HFF-Myc (cell line): ENCODE results near the gene CALHM5.

Source experiments
- DNase-seq: peaks from one replicate; pipeline ENCODE4 v3.0.0-alpha.2; 2011; ENCODE audit warnings: low read depth; ENCODE audit errors: extremely low read depth
- H3K4me3 ChIP-seq: replicated peaks from 2 replicates; pipeline ENCODE4 v1.5.1; 2011; ENCODE audit warnings: low read depth, mild to moderate bottlenecking, control low read depth, low read length
- CTCF ChIP-seq: IDR thresholded peaks from 2 replicates; pipeline ENCODE4 v1.5.1; 2012; ENCODE audit warnings: mild to moderate bottlenecking, low read depth, low read length, control low read depth; ENCODE audit errors: missing control alignments

CALHM5 gene

GRCh38 chr6:116468293-116468692 is 43.1 kb upstream of the CALHM5 start:
- DNase-seq: no peak
- TF ChIP-seq CTCF: no peak
- no peak overlapping the region for H3K4me3 ChIP-seq

- DNase-seq: no peak
- no peak for TF ChIP-seq CTCF
Measured at GRCh38 chr6:116471531-116471930, 39.9 kb upstream of the CALHM5 start.

GRCh38 chr6:116472706-116473105 is 38.7 kb upstream of the CALHM5 start:
- H3K4me3 ChIP-seq: no peak overlapping the region
- DNase-seq: peak; percentile 5

More at GRCh38 chr6:116471531-116471930, 39.9 kb upstream of the CALHM5 start:
- no peak overlapping the region for H3K4me3 ChIP-seq

GRCh38 chr6:116475141-116475540 is 36.3 kb upstream of the CALHM5 start:
- H3K4me3 ChIP-seq: no peak overlapping the region
- TF ChIP-seq CTCF: no peak
- no peak for DNase-seq

More at GRCh38 chr6:116472706-116473105, 38.7 kb upstream of the CALHM5 start:
- no peak for TF ChIP-seq CTCF

- H3K4me3 ChIP-seq: no peak overlapping the region
- peak; percentile 17 for DNase-seq
- TF ChIP-seq CTCF: no peak
Measured at GRCh38 chr6:116476002-116476678, 35.3 kb upstream of the CALHM5 start.

GRCh38 chr6:116482780-116483179 is 28.7 kb upstream of the CALHM5 start:
- TF ChIP-seq CTCF: no peak
- no peak overlapping the region for H3K4me3 ChIP-seq
- no peak for DNase-seq

- no peak for DNase-seq
- H3K4me3 ChIP-seq: no peak overlapping the region
- no peak for TF ChIP-seq CTCF
Measured at GRCh38 chr6:116483616-116484015, 27.8 kb upstream of the CALHM5 start.
